OCI-M1 (cell line): ENCODE measurements around the gene SLC18A2.
A peak's percentile ranks its signal among the peaks of the same experiment; 100 is the strongest.
"Not testable (repeated sequence)": the region's sequence is repeated elsewhere in the genome, so short reads cannot be mapped to it uniquely, and the experiment has no call there.

ENCODE experiments used
- DNase-seq: peaks from one replicate; lab custom pipeline; 2025; lab: John Stamatoyannopoulos, UW

SLC18A2 gene

DNA sequence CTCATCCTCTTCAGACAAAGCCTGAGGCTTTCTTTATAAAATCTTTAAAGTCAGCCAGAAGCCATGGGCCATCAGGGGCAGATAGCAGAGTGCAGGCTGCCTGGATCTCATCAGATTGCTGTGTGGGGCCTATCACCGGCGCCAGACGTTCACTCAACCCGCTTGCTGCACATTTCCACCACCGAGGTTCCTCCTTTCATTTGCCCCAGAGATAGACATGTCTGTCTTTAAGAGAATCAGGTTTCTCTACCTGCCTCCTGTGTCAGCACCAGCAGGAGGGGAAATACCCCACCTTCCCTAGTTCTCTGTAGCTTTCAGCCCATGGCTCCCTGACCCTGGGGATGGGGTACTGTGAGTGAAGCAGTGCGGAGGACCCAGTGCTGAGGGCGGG is 22.0 kb downstream of the SLC18A2 start:
- peak; percentile 84 for DNase-seq

- DNase-seq = no peak
Observed at GRCh38 chr10:117264782-117265181, 23.9 kb downstream of the SLC18A2 start.

GRCh38 chr10:117266400-117266799 is 25.5 kb downstream of the SLC18A2 start:
- DNase-seq = no peak

GRCh38 chr10:117266812-117267211 is 25.9 kb downstream of the SLC18A2 start:
- no peak for DNase-seq

DNA sequence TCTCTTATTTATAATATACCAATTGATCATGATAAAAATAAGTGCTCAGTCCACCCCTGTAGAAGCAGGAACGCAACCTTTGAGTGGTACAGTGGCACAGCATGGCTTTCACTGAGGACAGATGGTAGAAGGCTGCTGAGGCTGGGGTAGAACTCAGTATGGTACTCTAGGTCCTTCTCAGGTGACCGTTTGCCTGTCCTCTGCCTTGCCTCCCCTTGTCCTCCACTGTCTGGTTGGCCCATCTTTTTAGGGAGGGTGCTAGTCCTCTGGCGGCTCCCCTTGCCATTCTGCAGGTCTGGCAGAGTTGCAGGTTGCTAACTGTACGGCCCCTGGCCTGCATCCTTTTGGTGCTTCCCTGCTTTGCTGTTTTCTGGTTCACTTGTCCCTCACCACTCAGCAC is 27.3 kb downstream of the SLC18A2 start:
- no peak for DNase-seq

DNA sequence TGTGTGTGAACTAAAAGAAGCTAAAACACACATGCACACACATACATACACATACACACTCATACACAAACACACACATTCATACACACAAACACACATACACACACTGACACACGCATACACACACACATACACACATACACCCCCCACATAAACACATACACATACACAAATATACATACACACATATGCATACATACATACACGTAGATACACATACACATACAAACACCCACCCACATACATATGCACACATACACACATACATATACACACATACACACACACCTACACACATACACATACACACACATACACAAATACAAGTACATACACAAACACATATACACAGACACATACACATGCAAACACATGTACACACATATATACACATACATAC is 28.0 kb downstream of the SLC18A2 start:
- no peak for DNase-seq

- no peak for DNase-seq
Observed at GRCh38 chr10:117271427-117271826, 30.5 kb downstream of the SLC18A2 start.

GRCh38 chr10:117272195-117273076 is 31.5 kb downstream of the SLC18A2 start:
- DNase-seq = peak; percentile 64

DNA sequence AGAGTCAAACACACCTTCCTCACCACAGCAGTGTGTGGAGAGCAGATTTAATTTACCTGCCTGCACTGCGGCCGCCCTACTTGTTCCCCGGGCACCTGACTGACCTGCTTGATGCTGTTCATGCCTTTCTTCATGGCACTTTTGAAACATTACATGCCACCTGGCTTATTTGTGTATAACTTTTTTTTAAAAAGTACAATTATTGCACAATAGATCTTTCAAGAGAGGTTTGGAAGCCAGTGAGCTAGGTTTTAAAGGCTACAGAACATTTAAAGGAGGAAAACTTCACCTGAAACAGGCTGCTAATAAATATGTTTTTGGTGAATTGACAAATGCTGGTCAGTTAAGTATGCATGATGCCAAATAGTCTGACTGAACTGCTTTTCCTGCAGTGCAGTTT is 33.1 kb downstream of the SLC18A2 start:
- DNase-seq = no peak

- no peak for DNase-seq
Observed at GRCh38 chr10:117274509-117274908, 33.6 kb downstream of the SLC18A2 start.

GRCh38 chr10:117275121-117275520 is 34.2 kb downstream of the SLC18A2 start:
- DNase-seq = no peak

GRCh38 chr10:117277675-117278074 is 36.8 kb downstream of the SLC18A2 start:
- no peak for DNase-seq

DNA sequence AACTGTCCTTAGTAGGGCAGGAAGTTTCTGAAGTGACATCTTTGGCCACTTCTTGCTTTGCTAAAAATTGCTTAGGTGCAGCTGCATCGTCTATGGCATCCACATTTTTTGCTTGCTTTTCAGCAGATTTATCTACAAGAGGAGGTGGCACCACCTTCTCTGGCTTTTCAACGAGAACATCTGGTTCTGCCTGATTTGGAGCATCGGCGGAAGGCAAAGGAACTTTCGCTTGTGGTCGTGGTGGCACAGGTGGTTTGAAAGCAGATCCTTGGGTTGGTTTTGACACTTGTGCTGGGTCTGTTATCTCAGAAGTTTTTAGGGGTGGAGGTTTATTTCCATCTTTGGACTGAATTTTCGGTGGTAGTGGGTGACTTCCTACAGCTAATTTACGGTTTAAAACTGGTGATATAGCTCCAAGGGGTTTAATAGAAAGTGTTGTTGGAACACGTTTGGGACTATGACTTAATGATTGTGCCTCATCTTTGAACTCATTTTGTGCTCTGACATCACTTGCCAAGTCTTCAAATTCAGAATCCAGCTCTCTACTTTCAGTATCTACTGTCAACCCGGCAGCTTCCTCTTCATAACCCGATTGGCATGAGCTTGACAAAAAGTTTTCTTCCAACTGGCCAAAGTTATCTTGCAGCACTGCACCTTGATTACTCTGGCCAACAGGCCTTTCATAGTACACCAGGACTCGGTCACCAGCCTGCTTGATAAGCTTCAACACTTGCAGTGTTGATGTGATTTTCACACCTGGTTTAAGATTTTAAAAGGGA is 44.0 kb downstream of the SLC18A2 start:
- DNase-seq = no peak

GRCh38 chr10:117290872-117291271 is 50.0 kb downstream of the SLC18A2 start:
- DNase-seq = not testable (repeated sequence)

GRCh38 chr10:117294039-117294645 is 53.2 kb downstream of the SLC18A2 start:
- no peak for DNase-seq

DNA sequence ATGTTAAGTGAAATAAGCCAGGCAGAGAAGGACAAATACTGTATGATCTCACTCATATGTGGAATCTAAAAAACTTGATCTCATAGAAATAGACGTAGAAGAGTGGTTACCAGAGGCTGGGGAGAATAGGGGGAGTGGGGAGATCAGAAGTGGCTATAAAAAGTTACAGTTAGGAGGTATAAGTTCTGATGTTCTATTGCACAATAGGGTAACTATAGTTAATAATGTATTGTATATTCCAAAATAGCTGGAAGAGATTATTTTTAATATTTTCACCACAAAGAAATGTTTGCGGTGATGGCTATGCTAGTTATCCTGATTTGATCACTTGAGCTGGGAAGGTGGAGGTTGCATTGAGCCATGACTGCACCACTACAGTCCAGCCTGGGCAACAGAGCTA is 53.8 kb downstream of the SLC18A2 start:
- no peak for DNase-seq

DNA sequence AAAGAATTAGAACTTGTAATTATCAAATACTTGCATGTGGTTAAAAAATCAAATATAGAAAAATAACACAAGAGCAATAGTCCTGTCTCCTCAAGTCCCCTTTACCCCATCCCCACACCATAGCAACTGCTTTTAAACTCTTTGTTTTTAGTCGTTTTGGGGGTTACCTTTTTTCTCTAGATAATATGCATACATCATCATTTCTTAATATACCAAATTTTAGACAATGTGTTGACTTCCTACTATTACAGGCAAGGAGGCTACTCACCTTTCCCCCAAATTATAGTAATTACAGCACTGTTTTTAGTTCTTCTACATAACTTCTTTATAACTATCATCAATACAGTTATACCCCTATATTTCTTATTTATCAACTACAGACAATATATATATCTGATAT is 57.3 kb downstream of the SLC18A2 start:
- no peak for DNase-seq

DNA sequence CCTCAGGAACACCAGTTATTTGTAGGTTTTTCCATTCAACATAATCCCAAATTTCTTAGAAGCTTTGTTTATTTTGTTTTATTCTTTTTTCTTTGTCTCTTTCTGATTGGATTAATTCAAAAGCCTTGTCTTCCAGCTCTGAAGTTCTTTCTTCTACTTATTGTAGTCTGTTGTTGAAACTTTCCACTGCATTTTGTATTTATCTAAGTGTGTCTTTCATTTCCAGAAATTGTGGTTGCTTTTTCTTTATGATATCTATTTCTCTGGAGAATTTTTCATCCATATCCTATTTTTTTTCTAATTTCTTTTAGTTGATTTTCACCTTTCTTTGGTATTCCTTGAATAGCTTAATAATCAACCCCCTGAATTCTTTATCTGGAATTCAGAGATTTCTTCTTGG is 58.5 kb downstream of the SLC18A2 start:
- DNase-seq = no peak

DNA sequence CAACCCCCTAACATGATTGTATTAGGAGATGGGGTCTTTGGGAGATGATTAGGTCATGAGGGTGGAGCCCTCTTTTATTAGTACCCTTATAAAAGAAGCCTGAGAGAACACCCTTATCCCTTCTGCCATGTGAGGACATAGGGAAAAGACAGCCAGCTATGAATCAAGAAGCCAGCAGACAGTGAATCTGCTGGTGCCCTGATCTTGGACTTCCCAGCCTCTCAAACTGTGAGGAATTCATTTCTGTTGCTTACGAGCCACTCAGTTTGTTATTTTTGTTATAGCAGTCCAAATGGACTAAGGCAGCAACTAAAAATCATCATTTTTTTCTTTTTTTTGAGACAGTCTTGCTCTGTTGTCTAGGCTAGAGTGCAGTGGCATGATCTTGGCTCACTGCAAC is 59.8 kb downstream of the SLC18A2 start:
- DNase-seq = no peak

DNA sequence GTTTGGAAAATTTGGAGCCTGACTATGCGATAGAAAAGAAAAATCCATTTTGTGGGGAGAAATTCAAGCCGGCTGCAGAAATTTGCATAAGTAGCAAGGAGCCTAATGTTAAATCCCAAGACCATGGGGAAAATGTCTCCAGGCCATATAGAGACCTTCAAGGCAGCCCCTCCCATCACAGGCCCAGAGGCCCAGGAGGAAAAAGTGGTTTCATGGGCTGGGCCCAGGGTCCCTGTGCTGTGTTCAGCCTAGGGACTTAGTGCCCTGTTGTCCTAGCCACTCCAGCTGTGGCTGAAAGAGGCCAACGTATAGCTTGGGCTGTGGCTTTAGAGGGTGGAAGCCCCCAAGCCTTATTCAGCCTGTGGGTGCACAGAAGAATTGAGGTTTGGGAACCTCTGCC is 62.5 kb downstream of the SLC18A2 start:
- DNase-seq = not testable (repeated sequence)

GRCh38 chr10:117306674-117307073 is 65.8 kb downstream of the SLC18A2 start:
- no peak for DNase-seq

DNA sequence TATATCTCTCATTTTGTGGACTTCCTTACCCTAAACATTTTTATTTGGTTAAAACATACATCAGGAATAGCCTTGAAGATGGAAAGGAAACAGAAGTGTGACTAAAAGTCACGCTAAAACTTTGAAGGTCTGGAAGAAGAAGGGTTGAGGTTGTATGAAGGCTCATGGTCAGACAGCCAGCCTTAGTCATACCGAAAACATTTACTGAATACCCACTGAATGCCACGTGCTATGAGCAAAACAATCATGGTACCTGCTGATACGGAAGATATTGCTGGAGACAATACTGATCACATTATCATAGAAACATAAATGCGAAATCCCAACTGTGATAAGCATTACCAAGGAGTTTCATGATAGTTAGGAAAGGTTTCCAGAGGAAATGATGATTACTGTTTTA is 70.3 kb downstream of the SLC18A2 start:
- DNase-seq = no peak

- no peak for DNase-seq
Observed at GRCh38 chr10:117312430-117312829, 71.5 kb downstream of the SLC18A2 start.
